Mesothelial cell of epicardium (in vitro differentiated cells): ENCODE measurements around the gene ZBTB4. TPM values are rescaled to one million over a fixed set of nuclear protein-coding genes. Genes with fewer than 3 reads are reported as not detected.
A peak's percentile ranks its signal among the peaks of the same experiment; 100 is the strongest.

Source experiments
- DNase-seq, 2 experiments: peaks; one replicate each; pipeline ENCODE4 v3.0.0; 2021; ENCODE audit warnings: low spot score in 2 of 2; ENCODE audit not compliant: unreplicated experiment in 2 of 2
- H3K27ac Mint-ChIP-seq: 2 replicates; pipeline ENCODE4 v1.8.0; 2021; ENCODE audit warnings: mixed read lengths
- H3K27me3 Mint-ChIP-seq: 2 replicates; pipeline ENCODE4 v1.8.0; 2021; ENCODE audit warnings: low read depth, mixed read lengths
- H3K36me3 Mint-ChIP-seq: 2 replicates; pipeline ENCODE4 v1.8.0; 2021; ENCODE audit warnings: mixed read lengths
- H3K4me1 Mint-ChIP-seq: 2 replicates; pipeline ENCODE4 v1.8.0; 2021; ENCODE audit warnings: mixed read lengths
- H3K4me3 Mint-ChIP-seq: 2 replicates; pipeline ENCODE4 v1.8.0; 2021; ENCODE audit warnings: mild to moderate bottlenecking, moderate library complexity, mixed read lengths
- H3K9me3 Mint-ChIP-seq: 2 replicates; pipeline ENCODE4 v1.8.0; 2021; ENCODE audit warnings: mixed read lengths
- total RNA-seq: library from RNA; stranded (reverse); gene quantifications from 3 replicates; pipeline ENCODE4 v1.2.1, GENCODE V29; 2021
- TF ChIP-seq, protein P1 (sequence below): fragments of 200-600 bp; sonication (generic); IDR thresholded peaks from one replicate; pipeline ENCODE4 v1.5.0; 2021; ENCODE audit warnings: antibody characterized with exemption; ENCODE audit not compliant: unreplicated experiment

The ZBTB4 gene
- total RNA-seq, 1 donor from 2014 or later = 39.7 TPM

DNA sequence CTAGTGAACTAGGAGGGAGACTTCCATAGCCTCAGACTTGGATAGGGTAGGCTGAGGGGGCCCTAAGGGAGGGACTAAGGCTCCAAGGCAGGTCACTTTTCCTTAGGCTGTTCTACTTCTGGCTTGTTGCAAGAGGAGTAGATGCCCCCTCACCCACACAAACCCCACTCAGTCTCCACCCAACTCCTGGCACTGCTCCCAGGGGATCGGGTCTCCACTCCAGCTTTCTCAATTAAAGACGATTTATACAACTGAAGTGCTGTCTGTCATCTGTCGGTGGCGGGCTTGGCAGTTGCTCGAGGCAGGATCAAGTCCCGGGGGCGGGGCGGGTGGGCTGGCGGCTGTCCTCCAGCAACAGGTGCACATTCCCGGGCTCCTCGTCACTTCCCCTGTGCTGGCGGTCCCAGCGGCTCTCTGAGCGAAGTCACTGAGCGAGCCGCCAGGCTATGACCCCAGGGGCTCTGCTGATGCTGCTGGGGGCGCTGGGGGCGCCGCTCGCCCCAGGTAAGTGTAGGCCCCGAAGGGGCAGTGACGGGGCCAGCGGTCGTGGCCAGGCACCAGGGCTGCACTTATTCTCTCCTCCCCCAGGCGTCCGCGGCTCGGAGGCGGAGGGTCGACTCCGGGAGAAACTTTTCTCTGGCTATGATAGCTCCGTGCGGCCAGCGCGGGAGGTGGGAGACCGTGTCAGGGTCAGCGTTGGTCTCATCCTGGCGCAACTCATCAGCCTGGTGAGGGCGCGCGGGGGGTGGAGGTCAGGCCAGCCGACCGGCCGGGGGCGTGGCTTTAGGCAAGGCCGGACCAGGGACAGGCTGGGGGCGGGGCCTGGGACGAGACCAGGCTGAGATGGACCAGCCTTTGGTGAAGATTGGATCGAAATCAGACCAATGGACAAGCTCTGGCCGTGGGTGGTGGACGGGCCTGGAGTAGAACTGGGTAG is 34.5 kb downstream of the ZBTB4 start, which contains the start of gene CHRNB1:
TSS of gene CHRNB1 (plus strand) at position 380 of the 937 bp plus-strand sequence. CDS start at position 447, 67 bp downstream.
- peaks cover 9% of the 10 kb centered on the region for H3K36me3 Mint-ChIP-seq
- H3K4me1 Mint-ChIP-seq = peaks cover 44% of the 10 kb centered on the region
- no peaks in the 10 kb centered on the region for H3K9me3 Mint-ChIP-seq
- peak within 1 kb of the TSS; percentile 81 for H3K27ac Mint-ChIP-seq
- TF ChIP-seq, protein P1, sequence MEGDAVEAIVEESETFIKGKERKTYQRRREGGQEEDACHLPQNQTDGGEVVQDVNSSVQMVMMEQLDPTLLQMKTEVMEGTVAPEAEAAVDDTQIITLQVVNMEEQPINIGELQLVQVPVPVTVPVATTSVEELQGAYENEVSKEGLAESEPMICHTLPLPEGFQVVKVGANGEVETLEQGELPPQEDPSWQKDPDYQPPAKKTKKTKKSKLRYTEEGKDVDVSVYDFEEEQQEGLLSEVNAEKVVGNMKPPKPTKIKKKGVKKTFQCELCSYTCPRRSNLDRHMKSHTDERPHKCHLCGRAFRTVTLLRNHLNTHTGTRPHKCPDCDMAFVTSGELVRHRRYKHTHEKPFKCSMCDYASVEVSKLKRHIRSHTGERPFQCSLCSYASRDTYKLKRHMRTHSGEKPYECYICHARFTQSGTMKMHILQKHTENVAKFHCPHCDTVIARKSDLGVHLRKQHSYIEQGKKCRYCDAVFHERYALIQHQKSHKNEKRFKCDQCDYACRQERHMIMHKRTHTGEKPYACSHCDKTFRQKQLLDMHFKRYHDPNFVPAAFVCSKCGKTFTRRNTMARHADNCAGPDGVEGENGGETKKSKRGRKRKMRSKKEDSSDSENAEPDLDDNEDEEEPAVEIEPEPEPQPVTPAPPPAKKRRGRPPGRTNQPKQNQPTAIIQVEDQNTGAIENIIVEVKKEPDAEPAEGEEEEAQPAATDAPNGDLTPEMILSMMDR = no peak
- peaks cover 24% of the 10 kb centered on the region for H3K27me3 Mint-ChIP-seq
- peak in 1 of 2 experiments; percentile 49 for DNase-seq
- H3K4me3 Mint-ChIP-seq = peak within 1 kb of the TSS; percentile 75

DNA sequence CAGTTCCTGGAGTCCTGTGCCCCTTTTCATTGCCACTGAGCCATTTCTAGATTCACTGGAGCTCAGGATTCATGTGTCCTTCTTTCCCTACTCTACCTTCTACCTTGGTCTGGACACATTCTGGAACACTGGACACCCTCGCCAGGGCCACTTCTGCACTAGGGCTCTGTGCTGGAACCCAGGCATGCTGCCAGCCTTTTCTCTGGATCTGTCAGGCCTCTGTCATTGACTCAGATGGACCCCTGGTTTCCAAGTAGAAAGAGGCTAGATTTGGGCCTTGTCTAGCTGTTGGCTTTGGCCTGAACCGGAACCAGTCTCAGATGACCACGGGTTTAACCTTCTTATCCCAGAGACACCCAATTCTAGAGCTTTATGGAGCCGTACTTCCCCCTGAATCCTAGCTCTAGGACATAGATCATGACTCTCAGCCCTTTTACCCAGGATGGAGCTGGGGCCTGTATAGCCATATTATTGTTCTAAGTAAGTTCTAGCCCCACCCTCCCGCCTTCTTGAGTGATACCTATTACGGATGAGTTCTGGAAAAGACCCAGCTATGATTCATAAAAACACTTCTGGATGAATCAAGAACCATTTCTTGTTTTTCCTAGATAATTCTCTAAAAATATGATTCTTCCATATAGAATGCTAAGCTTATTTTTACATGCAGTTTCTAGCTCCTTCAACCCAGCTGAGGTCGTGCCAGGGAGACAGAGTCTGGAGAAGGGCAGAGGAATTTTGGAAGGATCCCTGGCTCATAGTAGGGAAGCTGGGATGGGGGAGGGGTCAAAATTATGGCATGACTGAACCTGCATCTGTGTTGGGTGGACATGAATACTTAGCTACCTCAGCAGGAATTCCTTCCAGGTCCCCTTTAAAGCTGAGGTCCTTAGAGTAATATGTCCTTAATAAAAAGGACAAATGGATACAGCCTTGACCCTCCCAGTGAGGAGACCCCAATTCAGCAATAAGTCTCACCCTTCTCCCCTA is 35.6 kb downstream of the ZBTB4 start:
- Mint-ChIP-seq H3K4me1 (peaks cover 48% of the 10 kb centered on the region), H3K9me3 (no peaks in the 10 kb centered on the region), H3K27ac (peak overlapping the region; percentile 81), H3K36me3 (peaks cover 8% of the 10 kb centered on the region), H3K27me3 (peaks cover 27% of the 10 kb centered on the region), H3K4me3 (peak overlapping the region; percentile 75)
- no peak for DNase-seq
- TF ChIP-seq, protein P1 = no peak

DNA sequence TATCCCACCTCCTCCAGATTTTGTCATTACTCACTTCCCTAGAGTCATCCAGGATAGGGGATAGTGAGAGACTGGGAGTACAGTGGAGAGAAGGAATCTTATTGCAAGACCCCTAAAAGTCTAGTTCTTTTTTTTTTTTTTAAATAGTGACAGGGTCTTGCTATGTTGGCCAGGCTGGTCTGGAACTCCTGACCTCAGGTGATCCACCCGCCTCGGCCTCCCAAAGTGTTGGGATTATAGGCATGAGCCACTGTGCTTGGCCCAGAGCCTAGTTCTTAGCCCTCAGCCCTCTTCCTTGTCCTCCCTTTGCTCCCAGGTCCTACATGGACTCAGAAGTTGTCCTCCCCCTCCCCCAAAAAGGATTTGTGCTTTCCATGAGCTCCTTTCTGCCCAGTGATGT is 37.3 kb downstream of the ZBTB4 start:
- Mint-ChIP-seq H3K27me3 (peaks cover 34% of the 10 kb centered on the region), H3K4me3 (peak overlapping the region; percentile 94), H3K27ac (peak overlapping the region; percentile 79), H3K36me3 (no peaks in the 10 kb centered on the region), H3K4me1 (peaks cover 62% of the 10 kb centered on the region), H3K9me3 (no peaks in the 10 kb centered on the region)
- DNase-seq = no peak
- TF ChIP-seq, protein P1 = no peak

DNA sequence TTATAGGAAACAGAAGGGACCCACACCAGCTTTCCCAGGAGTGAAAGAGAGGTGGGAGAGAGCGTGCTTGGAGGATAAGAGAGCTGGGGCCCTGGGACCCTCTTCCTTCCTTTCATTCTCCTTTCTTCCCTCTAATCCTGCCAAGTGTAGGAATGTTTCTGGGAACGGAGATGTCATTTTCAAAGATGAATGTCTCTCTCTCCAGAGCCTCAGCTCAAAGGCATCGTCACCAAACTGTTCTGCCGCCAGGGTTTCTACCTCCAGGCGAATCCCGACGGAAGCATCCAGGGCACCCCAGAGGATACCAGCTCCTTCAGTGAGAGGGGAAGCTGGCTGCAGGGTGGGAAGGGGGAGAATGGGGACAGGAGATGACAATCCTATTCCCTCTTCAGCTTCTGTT is 38.2 kb downstream of the ZBTB4 start:
- H3K36me3 Mint-ChIP-seq = no peaks in the 10 kb centered on the region
- H3K27ac Mint-ChIP-seq = peak overlapping the region; percentile 95
- no peak for DNase-seq
- peaks cover 67% of the 10 kb centered on the region for H3K4me1 Mint-ChIP-seq
- H3K27me3 Mint-ChIP-seq = peaks cover 39% of the 10 kb centered on the region
- TF ChIP-seq, protein P1 = no peak
- H3K4me3 Mint-ChIP-seq = peak overlapping the region; percentile 94
- H3K9me3 Mint-ChIP-seq = no peaks in the 10 kb centered on the region

DNA sequence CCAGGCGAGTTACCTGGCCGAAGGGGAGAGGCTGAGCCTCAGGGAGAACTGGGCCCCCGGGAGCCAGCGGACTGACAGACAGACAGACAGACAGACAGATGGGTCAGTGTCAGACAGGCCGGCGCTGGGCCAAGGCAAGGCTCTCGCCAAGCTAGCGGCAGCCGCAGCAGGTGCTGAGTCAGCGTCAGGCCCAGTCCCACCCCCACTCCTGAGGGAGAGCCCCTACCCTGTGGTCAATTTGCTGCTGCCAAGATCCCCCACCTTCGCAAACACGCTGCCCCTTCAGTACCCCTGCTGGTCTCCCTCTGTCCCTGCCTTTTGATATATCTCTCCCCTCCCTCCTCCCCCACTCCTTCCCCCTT is 38.6 kb downstream of the ZBTB4 start:
- DNase-seq = peak in 1 of 2 experiments; percentile 74
- TF ChIP-seq, protein P1 = no peak
- Mint-ChIP-seq H3K4me1 (peaks cover 67% of the 10 kb centered on the region), H3K36me3 (no peaks in the 10 kb centered on the region), H3K9me3 (no peaks in the 10 kb centered on the region), H3K4me3 (peak overlapping the region; percentile 94), H3K27me3 (peaks cover 41% of the 10 kb centered on the region), H3K27ac (peak overlapping the region; percentile 95)
